HG03432 (cell line): Measurements from ENCODE around the gene KDM4C.
A peak's percentile ranks its signal among the peaks of the same experiment; 100 is the strongest.
"Not testable (repeated sequence)": the region's sequence is repeated elsewhere in the genome, so short reads cannot be mapped to it uniquely, and the experiment has no call there.

ENCODE experiments used
- ATAC-seq: cut with Tn5 transposase; IDR thresholded peaks from one replicate; pipeline ENCODE4 v1.9.1; 2021; ENCODE audit warnings: mild to moderate bottlenecking, moderate library complexity; ENCODE audit not compliant: unreplicated experiment

Gene KDM4C

GRCh38 chr9:6926436-6926835 lies 168.7 kb downstream of the KDM4C start:
- no peak for ATAC-seq

GRCh38 chr9:6927838-6928237 lies 170.1 kb downstream of the KDM4C start:
- no peak for ATAC-seq

GRCh38 chr9:6928863-6929262 lies 171.1 kb downstream of the KDM4C start:
- ATAC-seq: no peak

DNA sequence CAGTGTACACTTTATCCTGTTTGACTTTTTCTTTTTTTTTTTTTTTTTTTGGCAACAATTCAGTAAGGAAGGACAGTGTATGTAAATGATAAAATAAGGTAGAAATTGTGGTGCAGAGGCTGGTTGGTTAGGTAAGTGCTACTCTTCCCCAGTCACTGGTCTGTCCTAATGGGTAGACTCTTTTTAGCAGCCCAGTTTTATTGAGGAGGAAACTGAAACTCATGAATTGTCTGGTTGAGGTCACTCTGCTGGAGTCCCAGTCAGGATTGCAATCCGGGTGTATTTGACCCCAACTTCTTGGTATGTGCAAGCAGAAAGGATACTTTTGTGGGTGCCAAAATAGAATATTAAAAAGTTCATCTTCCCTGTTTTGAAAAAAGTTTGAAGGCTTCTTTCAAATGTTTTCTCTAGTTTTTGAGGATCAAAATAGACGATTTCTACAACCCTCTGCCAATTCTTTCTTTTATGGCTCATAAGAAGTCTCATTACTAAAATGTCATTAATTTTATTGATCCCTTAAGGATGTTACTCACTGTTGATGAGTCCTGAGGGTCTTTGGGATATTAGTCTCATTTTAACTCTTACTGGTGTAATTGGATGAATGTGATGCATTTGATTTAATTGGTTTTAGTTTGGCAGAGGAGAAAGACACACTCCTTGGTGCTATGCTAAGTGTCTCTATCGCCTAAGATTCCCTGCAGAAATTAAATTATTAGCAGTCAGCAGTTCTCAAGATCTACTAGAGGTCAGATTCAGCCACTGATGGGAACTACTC lies 171.9 kb downstream of the KDM4C start:
- ATAC-seq: peak; percentile 49

DNA sequence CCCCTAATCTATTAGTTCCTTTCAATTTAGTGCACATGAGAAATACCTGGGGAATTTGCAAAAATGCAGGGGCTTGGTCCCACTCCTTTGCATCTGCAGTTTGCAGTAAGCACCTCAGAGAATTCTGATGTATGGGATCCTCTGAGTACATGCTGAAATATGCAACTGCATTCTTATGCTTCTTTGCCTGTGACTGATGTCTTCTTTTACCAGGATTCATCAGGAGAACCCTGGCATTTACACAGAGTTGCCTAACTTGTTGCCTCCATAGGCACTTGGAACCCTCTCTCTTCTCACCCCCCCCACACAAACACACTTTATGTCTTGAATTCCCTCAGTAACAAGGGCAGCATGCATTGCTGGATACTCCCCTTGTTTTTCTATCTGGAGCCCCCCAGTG lies 173.1 kb downstream of the KDM4C start:
- ATAC-seq: no peak

DNA sequence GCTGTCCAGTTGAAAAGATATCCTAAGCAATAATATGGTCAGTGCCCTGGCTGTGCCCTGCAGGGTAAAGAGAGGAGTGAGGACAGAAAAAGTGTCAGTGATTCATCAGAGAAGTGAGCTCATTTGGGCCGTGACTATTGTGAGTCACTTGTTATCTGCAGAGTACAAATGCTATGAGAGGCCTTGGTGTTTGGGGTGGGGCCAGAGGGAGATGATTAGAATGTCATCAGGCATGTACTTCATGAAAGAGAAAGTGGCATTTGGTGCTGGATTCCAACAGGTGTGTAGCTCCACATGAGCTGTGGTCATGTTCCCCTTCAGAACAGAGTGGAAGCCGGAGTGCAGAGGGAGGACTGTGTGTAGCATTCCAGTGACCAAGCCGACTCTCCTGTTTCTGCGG lies 174.1 kb downstream of the KDM4C start:
- ATAC-seq: peak; percentile 89

DNA sequence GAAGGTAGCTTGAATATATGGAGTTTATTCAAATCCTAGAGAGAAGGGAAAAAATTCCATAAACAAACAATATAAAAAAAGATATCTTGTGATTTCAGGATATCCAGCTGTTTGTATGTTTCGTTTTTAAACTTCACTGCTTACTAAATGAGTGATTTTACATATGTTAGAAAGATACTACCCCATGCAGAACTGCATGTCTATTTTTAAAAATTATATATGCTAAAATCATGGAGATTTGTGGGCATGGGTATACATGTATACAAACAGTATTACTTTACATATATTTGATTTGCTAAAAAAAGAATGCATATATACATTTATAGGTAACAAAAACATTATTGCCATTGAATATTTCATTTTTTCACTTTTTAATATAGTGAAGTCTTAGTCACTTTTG lies 178.3 kb downstream of the KDM4C start:
- no peak for ATAC-seq

DNA sequence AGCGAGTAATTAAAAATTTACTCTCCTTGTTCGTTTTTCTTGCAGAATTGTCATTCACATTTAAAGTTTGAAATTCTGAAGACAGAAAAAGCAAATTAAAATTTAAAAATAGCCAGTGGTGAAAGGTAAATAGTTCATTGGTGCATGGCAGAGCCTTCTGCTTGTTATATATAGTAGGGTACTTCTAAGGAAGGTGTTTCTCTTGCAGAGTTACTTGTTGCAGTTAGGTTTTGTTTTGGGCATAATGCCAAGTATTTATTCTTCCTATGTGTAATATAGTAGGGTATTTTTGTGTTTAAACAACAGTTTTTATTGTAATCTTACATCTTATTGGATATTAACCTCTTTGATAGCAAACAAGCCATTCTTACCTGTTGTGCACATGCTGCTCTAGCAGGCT lies 179.4 kb downstream of the KDM4C start:
- ATAC-seq: no peak

GRCh38 chr9:6938447-6938846 lies 180.7 kb downstream of the KDM4C start:
- ATAC-seq: no peak

DNA sequence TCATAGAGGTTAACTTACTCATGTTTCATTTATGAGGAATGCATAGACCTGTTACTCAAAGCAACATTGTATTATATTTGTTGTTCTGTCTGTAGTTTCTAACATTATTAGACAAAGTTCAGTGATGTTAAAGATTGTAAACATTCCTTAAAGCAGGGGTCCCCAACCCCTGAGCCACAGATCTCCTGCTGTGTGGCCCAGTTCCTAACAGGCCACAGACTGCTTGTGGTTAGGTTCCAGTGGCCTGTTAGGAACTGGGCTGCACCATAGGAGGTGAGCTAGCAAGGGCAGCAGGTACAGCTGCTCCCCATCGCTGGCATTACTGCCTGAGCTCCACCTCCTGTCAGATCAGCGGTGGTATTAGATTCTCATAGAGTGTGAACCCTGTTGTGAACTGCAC lies 181.1 kb downstream of the KDM4C start:
- ATAC-seq: no peak

GRCh38 chr9:6941501-6941900 lies 183.7 kb downstream of the KDM4C start:
- no peak for ATAC-seq

DNA sequence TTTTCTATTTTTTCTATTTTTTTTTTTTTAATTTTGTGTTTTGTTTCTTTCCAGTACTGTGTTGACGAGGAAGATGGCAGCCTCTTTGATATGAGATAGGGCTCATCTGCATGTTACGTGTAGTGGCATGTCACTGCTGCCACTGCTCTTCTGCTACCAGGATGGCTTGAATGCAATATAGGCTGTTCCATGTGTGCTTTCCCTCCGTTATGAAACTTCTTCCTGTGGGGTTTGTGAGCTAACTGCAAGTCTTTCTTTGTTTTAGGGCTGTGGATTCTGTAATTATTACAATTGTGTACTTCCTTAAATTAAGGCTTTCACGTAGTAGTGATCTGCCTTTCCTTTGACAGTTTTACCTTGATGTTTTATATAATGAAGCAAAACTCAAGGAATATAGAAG lies 184.6 kb downstream of the KDM4C start:
- ATAC-seq: no peak

DNA sequence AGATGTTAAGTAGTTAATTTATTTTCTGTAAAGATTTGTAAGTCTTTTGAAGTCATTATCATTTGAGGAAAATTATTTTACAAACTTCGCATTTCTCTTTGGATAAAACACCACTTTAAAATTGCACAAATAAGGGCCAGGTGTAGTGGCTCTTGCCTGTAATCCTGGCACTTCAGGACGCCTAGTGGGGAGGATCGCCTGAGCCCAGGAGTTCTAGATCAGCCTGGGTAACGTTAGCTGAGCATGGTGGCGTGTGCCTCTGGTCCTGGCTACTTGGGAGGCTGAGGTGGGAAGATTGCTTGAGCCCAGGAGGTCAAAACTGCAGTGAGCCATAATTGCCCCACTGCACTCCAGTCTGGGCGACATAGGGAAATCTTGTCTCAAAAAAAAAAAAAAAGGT lies 185.5 kb downstream of the KDM4C start:
- ATAC-seq: no peak

- ATAC-seq: no peak
These were observed 186.3 kb downstream of the KDM4C start for GRCh38 chr9:6944093-6944551.

DNA sequence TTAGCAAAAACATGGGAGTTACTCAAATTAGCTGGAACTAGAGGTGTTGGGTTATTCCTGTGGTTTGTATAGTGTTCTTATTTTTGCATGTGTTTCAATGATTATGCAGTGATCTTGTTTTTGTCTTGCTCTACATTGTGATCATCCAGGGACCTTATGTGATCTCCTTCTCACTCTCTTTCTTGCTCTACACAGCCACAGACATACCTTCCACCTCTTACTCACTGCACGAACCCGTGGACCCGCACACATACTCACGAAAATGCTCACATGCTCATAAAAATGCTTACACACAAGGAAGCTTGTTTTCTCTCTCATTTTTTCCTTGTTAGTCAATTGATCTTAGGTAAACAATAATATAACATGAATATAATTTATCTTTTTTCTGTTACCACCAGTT lies 187.1 kb downstream of the KDM4C start:
- no peak for ATAC-seq

DNA sequence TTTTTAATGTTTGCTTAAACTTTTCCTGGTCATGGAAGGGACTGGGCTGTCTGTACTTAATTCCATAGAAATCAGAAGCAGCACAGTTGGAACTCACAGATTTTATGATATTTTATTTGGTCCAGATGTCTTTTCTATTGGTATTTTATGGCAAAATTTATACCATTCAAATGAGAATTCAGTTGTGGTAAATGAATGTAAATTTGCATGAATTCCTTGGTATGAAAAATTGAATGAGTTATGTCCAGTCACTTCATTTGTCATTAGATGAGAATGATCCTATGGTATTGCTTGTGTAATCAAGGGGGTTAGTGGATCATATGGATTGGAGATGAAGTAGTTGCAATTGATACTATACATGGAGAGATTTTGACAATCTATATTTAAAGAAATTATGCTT lies 188.0 kb downstream of the KDM4C start:
- ATAC-seq: no peak

DNA sequence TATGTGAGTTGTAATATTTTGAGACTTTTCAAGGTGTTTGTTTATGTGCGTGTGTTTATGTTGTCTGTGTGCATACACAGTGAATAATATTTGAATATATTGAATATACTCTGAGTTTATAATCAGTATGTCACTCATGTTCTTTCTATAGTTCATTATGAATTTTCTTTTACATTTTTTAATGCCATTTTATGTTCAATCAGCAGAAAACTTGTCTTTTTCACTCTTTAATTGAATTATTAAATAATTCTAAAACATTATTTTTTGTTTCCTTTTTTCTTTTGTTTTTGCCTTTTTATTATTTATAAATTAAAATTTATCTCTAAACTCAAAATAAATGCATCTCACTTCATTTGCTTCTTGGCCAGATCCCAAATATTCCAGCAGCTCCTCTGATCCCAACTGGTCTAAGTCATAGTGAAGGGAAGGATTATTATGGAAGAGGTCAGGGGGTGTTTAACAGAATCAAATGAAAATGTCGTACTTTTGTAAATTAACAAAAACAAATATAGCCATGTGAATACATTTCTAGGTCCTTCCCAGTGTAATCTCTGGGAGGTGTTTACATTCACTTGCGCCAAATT lies 188.9 kb downstream of the KDM4C start:
- ATAC-seq: no peak

GRCh38 chr9:6948921-6949320 lies 191.1 kb downstream of the KDM4C start:
- not testable (repeated sequence) for ATAC-seq

DNA sequence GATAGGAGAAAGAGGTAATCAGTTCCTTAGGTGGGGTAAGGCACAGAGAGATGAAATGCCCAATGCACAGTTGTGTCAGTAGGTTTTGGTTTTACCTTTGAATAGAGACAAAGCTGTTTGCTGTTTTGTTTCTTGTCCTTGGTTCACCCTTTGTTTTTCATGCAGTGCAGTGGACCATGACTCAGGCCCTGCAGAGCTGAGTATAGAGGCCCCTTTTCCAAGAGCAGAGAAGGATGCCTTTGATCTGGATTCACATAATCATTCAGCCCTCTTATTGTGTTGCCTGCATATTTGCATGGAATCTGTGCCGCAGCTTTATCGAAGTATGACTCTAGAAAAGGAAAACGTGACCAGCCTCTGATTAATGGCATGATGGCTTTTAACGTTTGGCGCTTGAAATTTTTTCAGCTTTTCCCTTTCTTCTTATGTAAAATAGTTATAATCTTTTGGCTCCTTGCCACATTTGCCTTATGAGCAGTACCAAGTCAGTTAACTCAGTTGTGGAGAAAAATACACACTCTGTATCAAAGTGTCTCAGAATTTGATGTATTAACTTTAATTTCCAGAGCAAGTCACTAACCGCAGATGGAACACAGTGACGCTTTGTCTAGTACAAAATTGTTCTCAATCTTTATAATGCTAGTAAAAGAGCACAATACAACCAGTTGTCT lies 197.6 kb downstream of the KDM4C start:
- ATAC-seq: peak; percentile 80

GRCh38 chr9:6956879-6957278 lies 199.1 kb downstream of the KDM4C start:
- no peak for ATAC-seq

DNA sequence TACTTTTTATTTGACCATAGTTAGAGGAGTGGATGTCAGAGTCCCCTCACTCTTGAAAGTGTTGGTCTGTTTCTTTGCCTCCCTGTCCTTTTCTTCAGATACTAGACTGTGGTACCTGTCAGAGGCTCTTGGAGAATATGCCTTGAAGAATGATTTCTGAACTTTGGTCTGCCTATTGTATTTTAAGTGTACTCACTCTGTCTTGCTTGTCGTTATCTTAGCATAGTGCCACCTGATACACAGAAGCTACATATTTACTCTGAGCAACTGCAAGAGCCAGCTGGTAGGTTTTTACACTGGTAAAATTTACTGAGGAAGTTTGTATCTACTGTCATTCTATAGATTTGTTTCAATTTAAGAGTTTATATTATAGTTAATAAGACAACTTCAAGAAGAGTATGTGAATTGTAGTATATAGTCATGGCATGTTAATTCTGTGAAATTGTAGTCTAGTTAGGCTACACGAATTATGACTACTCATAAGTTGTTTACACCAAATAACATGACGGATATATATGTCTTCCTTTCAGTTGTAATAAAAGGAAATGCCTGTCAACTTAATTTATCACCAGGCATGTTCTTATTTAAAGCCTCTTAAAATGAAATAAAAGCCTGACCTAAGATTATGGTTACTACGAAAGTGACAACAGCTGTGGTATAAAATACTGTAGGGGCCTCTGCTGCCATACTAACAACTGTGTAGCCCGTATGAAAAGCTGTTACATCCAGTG lies 201.7 kb downstream of the KDM4C start:
- ATAC-seq: no peak
